GM18861 (cell line): ENCODE measurements around the gene LY6G6D.

Experiments
- ATAC-seq: cut with Tn5 transposase; IDR thresholded peaks from one replicate; pipeline ENCODE4 v1.9.1; 2021; ENCODE audit not compliant: unreplicated experiment

Gene LY6G6D, protein sequence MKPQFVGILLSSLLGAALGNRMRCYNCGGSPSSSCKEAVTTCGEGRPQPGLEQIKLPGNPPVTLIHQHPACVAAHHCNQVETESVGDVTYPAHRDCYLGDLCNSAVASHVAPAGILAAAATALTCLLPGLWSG

DNA sequence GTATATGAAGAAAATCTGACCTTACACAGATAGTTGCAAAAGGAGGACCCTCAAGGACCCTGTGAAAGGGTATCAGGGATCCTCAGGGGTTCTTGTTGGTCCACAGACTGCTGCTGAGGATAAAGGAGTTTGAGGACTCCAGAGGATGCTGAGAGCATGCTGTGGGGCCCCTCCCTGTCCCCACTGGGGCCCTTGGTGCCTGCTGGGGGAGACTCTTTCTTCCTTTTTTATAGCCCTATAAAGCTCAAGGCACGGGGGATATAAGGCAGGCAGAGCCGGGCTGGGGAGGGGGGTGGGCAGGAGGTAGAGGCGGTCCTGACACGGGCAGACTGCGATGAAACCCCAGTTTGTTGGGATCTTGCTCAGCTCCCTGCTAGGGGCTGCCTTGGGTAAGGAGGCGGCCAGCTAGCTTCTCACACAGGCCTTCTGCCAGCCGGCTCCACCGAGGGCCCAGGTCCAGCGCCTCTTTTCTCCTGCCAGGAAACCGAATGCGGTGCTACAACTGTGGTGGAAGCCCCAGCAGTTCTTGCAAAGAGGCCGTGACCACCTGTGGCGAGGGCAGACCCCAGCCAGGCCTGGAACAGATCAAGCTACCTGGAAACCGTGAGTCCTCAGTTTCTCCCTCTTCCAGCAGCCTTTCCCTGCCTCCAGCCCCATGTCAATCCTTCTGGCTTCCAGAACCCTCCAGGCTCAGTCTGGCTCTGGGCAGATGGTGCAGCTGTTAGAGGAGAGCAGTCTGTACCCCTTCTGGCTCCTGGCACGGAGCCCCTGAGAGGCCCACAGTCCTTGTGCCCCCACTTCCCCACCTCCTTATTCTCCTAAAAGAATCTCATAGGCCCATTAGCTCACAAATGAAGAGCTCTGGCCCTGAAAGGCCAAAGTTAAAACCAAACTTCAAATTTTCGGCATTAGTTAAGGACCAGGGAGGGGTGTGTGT lies at the start of gene LY6G6D:
LY6G6D (plus strand) TSS at position 327 of the 937 bp plus-strand sequence; CDS start at position 335, 8 bp downstream.
- no peak for ATAC-seq

DNA sequence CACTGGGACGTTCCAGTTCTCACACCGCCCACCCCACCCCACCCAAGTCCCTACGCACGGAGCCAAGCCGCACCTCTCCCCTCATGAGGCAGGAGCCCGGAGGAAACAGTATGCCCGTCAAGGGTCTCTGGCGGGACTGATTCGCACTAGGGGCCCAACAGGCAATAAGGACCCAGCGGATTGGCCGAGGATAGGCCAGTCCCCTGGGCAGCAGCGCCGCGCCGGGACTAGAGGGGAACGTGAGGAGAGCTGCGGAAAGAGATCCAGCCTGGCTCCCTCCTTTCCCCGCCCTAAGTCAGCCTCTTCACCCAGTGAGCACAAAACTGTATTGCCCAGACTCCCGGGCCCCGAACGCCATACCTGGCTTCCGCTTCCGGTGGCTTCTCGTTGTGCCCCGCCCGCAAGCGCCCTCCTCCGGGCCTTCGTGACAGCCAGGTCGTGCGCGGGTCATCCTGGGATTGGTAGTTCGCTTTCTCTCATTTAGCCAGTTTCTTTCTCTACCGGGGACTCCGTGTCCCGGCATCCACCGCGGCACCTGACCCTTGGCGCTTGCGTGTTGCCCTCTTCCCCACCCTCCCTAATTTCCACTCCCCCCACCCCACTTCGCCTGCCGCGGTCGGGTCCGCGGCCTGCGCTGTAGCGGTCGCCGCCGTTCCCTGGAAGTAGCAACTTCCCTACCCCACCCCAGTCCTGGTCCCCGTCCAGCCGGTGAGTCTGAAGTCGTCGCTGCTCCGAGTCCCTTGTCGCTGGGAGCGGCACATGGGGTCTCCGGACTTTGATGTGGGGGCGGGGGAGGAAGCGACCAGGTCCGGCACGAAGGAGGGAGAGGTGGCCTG lies 49.4 kb upstream of the LY6G6D start, which contains the start of gene CSNK2B:
CSNK2B (plus strand) TSS at position 580 of the 836 bp plus-strand sequence. CDS start 752 bp downstream, outside the sequence.
- peak; percentile 72 for ATAC-seq

DNA sequence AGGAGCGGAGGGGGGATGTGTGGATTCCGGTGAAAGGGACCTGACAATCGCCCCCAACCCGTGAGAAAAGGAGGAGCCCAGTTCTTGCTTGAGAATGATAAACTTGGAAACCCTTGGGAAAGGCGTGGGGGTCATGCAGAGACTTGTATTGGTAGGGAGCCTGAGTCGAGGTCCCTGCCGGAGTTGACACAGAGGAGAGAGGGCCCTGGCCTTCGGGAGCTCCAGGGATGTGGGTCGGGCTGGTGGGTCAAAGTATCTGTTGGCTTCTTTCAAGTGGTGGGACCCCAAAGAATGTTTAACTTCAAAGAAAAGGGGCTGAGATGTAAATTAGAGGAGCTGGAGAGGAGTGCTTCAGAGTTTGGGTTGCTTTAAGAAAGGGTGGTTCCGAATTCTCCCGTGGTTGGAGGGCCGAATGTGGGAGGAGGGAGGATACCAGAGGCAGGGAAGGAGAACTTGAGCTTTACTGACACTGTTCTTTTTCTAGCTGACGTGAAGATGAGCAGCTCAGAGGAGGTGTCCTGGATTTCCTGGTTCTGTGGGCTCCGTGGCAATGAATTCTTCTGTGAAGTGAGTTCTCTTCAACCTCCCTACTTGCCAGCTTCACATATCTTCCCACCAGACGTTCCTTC lies 48.7 kb upstream of the LY6G6D start:
- no peak for ATAC-seq

DNA sequence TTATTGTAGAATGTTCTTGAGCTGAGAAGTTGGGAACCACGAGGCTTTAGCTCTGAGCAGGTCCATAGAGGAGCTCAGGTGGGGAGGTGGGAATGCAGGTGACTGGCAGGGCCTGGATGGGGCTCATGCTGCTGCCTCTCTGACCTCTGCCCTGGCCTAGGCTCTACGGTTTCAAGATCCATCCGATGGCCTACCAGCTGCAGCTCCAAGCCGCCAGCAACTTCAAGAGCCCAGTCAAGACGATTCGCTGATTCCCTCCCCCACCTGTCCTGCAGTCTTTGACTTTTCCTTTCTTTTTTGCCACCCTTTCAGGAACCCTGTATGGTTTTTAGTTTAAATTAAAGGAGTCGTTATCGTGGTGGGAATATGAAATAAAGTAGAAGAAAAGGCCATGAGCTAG lies 45.5 kb upstream of the LY6G6D start, which contains the start of gene LY6G5B:
LY6G5B (plus strand) TSS at position 301 of the 400 bp plus-strand sequence. CDS start 975 bp downstream, outside the sequence.
- no peak for ATAC-seq

DNA sequence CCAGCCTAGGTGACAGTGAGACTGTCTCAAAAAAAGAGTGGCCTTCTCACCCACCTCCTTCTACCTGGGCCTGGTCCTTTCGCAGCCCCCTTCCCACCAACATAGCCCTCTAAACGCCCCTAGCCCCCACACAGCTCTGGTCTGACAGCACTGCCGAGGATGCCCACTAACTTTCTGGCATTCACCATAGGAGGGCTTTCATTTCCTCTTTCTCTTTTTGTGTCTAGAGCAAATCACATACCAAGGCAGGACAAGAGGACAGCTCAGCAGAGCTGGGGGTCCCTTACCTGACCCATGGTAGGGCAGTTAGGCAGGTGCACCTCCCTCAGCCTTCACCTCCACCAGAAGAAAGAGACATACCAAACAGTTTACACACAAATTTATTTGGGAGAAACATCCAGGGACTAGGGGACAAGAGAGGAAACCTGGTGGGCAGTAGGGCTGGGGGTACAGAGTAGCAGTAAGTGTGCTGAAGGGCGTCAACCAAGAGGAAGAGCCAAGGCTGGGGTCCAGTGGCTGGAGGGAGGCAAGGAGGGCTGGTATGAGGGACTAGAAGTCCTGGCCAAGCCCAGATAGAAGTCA lies 38.7 kb upstream of the LY6G6D start:
- no peak for ATAC-seq

DNA sequence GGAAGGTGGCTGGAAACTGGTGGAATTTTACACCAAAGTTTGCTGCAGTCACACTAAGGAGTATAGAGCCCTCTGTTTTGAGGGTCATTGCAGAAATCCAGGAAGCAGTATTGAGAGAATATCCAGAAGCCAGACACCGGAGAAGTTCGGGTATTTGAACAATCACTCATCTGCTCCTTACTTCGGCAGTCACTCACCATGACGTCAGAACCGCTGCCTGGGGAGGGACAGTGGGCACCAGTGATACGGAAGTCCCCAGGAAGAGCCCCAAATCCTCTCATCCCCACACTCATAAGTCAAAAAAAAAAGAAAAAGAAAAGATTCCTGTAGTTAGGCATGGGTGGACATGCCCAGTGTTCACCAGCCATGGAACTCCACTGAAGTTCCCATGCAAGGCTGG lies 38.2 kb upstream of the LY6G6D start:
- no peak for ATAC-seq

DNA sequence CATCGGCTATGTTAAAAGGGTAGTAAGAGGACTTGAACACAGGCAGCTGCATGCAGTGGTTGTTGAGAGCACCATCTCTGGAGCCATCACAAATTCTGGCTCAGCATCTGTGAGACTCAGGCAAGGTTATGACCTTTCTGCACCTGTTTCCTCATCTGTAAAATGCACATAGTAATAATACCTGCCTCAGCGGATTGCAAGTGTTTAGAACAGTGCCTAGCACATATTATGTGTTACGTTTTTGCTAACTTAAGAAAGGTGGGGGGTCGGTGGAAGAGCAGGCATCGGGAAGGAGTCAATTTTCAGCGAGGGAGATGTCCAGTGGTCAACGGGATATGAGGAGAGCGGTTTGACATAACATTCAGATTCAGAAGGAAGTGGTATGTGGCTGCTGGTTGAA lies 37.2 kb upstream of the LY6G6D start:
- ATAC-seq = no peak

DNA sequence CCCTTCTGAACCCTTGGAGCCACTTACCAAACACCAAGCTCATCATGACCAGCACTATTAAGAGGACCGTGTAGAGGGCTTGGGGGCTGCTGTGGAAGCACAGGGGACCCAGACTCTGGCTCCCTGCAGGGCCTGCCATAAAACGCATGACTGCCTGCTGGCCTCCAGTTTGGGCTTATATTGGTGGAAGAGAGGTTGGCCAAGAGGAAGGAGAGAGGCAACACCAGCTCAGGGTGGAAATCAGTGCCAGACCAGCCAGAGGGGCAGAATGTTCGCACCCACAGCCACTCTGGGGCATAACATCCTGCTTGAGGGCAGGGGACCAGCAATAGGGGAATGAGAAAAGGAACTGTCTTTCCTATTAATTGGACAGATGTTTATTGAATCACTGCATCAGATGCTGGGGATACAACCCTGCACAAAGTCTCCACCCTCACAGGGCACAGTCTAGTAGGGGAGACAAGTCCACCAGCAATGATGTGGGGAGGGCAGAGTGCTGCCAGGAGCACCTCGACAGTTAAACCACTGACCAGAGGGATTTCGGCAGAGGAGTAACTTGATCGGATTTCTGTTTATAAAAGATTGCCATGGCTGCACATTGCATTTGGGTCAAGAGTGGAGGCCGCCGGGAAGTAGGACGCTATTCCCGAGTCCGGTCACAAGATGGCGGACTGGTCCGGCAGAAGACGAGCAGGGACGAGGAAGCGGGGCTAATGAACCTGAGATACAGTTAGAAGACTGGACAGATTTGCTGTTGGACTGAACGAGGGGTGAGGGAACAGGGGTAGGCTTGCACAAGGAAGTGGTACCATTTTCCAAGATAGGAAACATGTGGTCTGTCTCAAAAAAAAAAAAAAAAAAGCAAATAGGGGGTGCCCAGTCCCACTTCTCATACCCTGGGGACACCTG lies 34.7 kb upstream of the LY6G6D start, which contains the start of gene LY6G5C:
LY6G5C (minus strand) TSS at position 842 of the 909 bp plus-strand sequence; CDS start at position 148, 694 bp downstream.
- ATAC-seq = no peak

DNA sequence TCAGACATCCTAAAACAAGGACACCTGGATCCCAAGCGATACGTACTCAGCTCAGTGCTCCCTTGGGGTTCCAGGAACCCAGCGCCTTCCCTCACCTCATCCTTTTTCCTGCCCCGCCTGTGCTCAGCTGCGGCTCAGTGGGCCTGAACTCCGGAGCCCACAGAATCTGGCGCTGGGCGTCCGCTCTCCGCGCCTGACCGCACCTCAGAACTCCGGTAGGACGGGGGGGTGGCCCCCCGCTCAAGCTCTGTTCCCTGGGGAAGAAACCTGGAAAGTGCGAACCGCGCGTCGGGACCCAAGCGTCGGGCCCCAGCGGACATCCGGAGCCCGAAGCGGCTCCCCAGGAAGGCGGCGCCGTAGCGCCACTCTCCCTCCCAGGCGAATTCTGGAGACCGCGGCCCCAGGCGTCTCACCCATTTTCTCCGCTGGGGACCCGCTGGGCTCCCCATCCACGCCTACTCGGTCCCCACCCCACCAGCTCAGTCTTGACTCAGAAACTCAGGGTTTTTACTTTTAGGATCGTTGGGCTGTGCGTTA lies 33.9 kb upstream of the LY6G6D start:
- ATAC-seq = no peak

DNA sequence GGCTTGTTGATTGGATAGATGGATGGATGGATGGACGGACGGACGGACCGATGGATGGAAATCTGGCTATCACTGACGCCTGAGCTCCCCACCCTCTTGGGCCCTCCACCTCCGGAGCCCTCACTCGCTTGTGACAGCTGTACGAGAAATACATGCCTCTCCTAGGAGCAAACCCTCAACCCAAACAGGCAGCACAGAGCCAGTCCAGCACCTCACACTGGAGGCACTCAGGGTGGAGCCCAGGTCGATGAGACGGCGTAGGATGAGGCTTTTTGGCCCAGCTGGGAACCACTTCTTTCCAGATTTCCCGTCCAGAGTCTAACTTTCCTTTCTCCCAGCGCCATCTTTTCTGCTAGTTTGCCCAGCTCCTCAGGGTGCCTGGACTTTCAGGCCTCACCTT lies 31.6 kb upstream of the LY6G6D start:
- ATAC-seq = no peak

DNA sequence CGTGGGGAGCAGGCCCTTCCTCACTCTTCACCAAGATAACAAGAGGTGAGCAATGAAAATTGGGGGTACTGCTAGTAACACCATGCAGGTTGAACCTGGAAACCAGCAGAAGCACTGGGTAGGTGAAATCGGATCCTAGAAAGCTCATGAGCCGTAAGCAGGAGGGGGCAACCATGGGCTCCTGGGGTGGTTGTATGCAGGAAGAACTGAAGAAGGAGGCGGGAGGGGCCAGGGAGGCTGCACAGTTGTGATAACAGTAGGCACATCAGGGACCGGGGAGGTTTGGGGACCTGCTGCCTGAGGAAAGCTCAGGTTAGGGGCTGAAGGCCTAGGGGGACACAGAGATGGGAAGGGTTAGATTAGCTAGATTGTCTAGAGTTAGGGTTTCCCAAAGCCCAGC lies 28.7 kb upstream of the LY6G6D start:
- no peak for ATAC-seq

DNA sequence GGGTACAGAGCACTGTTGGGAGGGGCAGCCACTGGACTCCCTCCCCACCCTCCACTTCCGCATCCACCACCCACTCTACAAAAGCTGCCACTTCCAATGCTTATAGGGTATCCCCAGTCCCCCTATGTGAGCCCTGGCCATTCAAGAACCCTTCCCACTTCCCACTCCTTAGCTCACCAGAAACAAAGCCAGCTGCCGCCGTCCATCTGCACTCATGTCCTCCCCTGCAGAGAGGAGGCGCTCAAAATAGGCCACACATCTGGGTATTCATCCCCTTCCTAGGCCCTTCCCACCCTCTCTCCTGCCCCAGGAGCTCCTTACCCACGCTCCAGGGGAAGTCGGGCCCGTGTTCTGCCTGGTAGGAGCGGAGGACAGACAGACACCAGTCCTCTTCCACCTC lies 27.8 kb upstream of the LY6G6D start:
- no peak for ATAC-seq

DNA sequence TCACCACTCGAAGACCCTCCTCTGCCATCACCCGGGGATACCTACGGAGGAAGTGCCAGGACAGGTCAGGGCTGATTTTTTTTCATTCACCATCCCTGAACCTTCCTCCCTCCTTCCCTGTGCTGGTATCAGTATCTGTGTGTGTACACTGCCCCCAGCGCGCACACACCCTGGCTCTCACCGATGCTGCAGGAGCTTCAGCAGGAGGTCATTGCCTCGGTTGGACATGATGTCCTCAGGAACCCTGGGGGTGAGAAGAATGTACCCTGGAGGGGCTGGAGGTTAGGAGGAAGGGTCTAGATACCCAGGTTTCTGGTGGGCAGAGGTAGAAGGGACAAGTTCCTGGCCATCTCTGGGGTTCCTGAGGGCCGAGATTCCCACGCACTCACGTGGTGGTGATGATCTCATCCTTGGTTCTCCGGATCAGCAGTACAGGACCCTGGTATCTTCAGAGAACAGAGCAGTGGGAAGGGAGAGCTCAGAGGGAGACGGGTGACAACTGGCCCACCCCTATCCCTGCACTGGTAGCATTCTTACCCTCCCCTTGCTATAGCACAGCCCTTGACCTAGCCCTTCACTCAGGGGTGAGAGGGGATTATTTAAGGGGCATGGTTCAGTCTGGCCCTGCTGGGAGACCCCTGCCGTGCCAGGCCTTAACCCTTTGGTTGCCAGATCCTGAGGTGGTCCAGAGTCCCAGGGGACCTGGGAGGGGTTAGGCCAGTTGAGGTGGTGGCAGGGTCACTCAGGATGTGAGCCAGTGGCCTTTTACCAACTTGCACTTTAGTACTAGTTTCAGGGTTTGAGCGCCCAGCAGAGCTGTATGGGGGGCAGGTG lies 27.1 kb upstream of the LY6G6D start:
- ATAC-seq = no peak

DNA sequence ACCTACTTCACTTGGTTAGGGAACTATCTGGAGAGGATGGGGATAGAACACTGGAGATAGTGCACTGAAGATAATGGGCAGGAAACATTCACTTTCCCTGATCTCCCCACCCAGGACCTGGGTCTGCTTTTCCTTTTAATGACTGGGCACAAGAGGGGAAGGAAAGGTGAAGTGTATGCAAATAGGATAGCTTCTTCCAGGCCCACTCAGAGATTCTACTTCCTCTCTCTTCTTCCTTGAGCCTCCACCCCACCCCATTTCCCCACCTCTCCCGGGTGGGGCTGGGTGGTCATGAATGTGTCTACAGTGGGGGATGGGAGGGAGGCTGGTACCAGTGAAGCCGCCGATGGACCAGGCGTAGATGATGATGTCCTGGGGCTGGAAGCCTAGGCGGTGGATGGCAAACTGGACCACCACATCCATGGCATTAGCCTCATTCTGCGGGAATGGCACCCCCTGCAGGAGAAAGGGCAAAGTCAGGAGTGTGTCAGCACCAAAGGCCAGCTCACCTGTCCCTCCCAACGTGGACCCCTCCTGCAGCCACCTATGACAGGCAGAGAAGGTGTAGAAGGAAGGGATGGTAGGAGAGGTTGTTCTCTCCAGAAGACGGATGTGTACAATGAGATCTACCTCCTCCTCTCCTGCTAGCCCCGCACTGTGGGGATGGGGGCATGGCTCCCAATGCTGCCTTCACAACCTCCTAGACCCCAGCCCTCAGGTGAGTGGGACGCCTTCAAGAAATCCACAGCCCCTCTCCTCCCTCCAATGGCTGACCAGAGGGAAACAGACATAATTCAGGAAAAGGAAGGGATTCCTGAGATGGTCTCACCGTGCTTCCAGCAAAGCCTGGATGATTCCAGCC lies 25.7 kb upstream of the LY6G6D start:
- no peak for ATAC-seq

DNA sequence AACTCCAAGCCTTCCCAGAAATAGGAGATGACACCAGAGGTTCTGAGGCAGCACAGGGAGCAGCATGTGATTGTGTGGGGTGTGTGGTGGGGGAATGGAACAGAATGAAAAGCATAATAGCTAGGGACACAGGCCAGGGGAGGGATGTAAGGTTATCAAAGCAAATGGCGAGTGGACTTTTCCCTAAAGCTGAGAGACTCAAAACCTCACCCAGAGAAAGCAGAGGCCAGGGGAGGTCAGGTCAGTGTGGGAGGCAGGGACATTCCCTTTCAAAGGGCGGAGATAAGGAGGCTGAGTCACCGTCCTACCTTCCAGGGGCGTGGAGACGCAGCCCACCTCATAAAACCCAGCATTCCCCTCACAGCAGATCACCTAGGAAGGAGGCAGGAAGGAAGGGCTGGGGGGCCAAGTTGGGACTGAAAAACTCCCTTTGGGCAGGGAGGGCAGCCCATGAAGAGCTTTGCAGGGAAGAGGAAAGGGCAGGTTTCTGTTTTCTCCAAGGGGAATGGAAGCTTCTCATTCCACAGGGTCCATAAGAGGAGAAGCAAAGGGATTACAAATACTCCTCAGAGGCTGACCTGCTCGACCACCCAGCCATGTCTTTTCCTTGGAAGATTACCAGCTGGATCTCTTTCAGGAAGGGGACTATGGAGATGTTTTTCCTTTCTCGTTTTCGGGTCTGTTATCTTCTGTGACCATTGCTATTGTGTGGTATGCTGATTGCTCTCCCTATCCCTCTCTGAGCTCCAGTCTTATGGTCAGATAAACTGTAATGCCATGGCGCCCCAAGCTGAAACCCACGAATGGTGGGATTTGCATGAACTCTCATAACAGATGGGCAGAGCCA lies 24.7 kb upstream of the LY6G6D start:
- no peak for ATAC-seq

DNA sequence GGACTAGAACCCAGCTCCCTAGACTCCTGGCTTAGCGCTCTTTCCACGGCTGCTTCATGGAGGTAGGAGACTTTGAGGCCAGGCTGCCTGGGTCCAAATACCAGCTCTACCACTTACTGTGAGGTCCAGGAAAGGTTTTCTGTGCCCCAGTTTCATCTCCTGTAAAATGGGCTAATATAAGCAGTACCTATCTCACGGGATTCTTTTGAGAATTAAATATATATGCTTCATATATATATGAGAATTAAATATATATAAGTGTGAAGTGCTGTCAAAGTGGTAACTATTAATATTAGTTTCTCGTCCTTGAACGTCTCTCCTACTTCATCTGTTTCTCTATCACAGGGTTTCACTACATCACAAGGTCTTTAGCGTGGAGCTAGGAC lies 24.1 kb upstream of the LY6G6D start:
- no peak for ATAC-seq
